HK-2 (cell line): Measurements from ENCODE around the gene EEF2KMT.
"Not testable (repeated sequence)": the region's sequence is repeated elsewhere in the genome, so short reads cannot be mapped to it uniquely, and the experiment has no call there.

Source experiments
- DNase-seq: peaks from one replicate; pipeline ENCODE4 v3.0.0-alpha.2; 2018; ENCODE audit not compliant: unreplicated experiment

EEF2KMT gene

GRCh38 chr16:5095145-5095830, 2.3 kb downstream of the EEF2KMT start:
- not testable (repeated sequence) for DNase-seq

- DNase-seq = not testable (repeated sequence)
These were observed 3.8 kb downstream of the EEF2KMT start for GRCh38 chr16:5093746-5094145.

GRCh38 chr16:5093081-5093480, 4.5 kb downstream of the EEF2KMT start:
- DNase-seq = not testable (repeated sequence)

- DNase-seq = not testable (repeated sequence)
These were observed 7.0 kb downstream of the EEF2KMT start for GRCh38 chr16:5090592-5090991.

GRCh38 chr16:5089911-5090555, 7.6 kb downstream of the EEF2KMT start:
- not testable (repeated sequence) for DNase-seq

- not testable (repeated sequence) for DNase-seq
These were observed 8.7 kb downstream of the EEF2KMT start for GRCh38 chr16:5088936-5089335.

- not testable (repeated sequence) for DNase-seq
These were observed 9.4 kb downstream of the EEF2KMT start for GRCh38 chr16:5088086-5088790.

- DNase-seq = not testable (repeated sequence)
These were observed 11.9 kb downstream of the EEF2KMT start for GRCh38 chr16:5085716-5086115.

GRCh38 chr16:5084802-5085201, 12.8 kb downstream of the EEF2KMT start:
- DNase-seq = peak; percentile 22

- DNase-seq = not testable (repeated sequence)
These were observed 13.4 kb downstream of the EEF2KMT start for GRCh38 chr16:5084099-5084731.

GRCh38 chr16:5083646-5084045, 13.9 kb downstream of the EEF2KMT start:
- DNase-seq = not testable (repeated sequence)

GRCh38 chr16:5080996-5081395, 16.6 kb downstream of the EEF2KMT start:
- not testable (repeated sequence) for DNase-seq

- not testable (repeated sequence) for DNase-seq
These were observed 17.1 kb downstream of the EEF2KMT start for GRCh38 chr16:5080461-5080860.

- no peak for DNase-seq
These were observed 19.0 kb downstream of the EEF2KMT start for GRCh38 chr16:5078626-5079025.

- DNase-seq = no peak
These were observed 20.3 kb downstream of the EEF2KMT start for GRCh38 chr16:5077304-5077703.

- no peak for DNase-seq
These were observed 22.0 kb downstream of the EEF2KMT start for GRCh38 chr16:5075637-5076036.

- DNase-seq = not testable (repeated sequence)
These were observed 23.8 kb downstream of the EEF2KMT start for GRCh38 chr16:5073771-5074170.

- DNase-seq = no peak
These were observed 24.3 kb downstream of the EEF2KMT start for GRCh38 chr16:5073279-5073629.

GRCh38 chr16:5072334-5073278, 25.0 kb downstream of the EEF2KMT start:
- no peak for DNase-seq

- DNase-seq = peak; percentile 81
These were observed 25.8 kb downstream of the EEF2KMT start, which contains the start of gene ALG1 for GRCh38 chr16:5071681-5072333. Gene ALG1, plus strand, starts transcription at chr16:5071843. Its CDS starts 7 bp downstream, at chr16:5071850.

- DNase-seq = no peak
These were observed 26.3 kb downstream of the EEF2KMT start for GRCh38 chr16:5071341-5071680.
